GM18505 (cell line): ENCODE results near the gene RBM15.
A peak's percentile ranks its signal among the peaks of the same experiment; 100 is the strongest.

Experiments used
- ATAC-seq: cut with Tn5 transposase; IDR thresholded peaks from one replicate; pipeline ENCODE4 v1.9.1; 2021; ENCODE audit not compliant: unreplicated experiment
- POLR2A ChIP-seq: IDR thresholded peaks from 4 replicates; pipeline ENCODE4 v1.6.1; 2011; ENCODE audit warnings: borderline replicate concordance; ENCODE audit not compliant: insufficient read depth, insufficient read length; ENCODE audit errors: extremely low read depth

Gene RBM15

GRCh38 chr1:110350360-110350759 lies 11.2 kb downstream of the RBM15 start:
- no peak for ATAC-seq
- no peak for TF ChIP-seq POLR2A

GRCh38 chr1:110355321-110355720 lies 16.1 kb downstream of the RBM15 start:
- ATAC-seq = no peak
- TF ChIP-seq POLR2A = no peak

GRCh38 chr1:110356379-110356778 lies 17.2 kb downstream of the RBM15 start:
- no peak for TF ChIP-seq POLR2A
- ATAC-seq = no peak

- ATAC-seq = no peak
- TF ChIP-seq POLR2A = no peak
Observed at GRCh38 chr1:110360431-110360830, 21.3 kb downstream of the RBM15 start.

- ATAC-seq = no peak
- no peak for TF ChIP-seq POLR2A
Observed at GRCh38 chr1:110361856-110362255, 22.7 kb downstream of the RBM15 start.

- TF ChIP-seq POLR2A = no peak
- ATAC-seq = no peak
Observed at GRCh38 chr1:110364221-110364620, 25.0 kb downstream of the RBM15 start.

- ATAC-seq = no peak
- TF ChIP-seq POLR2A = no peak
Observed at GRCh38 chr1:110370827-110371226, 31.6 kb downstream of the RBM15 start.

- no peak for ATAC-seq
- no peak for TF ChIP-seq POLR2A
Observed at GRCh38 chr1:110375490-110375889, 36.3 kb downstream of the RBM15 start.

GRCh38 chr1:110380672-110381283 lies 41.6 kb downstream of the RBM15 start:
- no peak for ATAC-seq
- TF ChIP-seq POLR2A = no peak

GRCh38 chr1:110383251-110383990 lies 44.2 kb downstream of the RBM15 start:
- ATAC-seq = no peak
- TF ChIP-seq POLR2A = no peak

GRCh38 chr1:110384581-110385321 lies 45.6 kb downstream of the RBM15 start:
- peak; percentile 58 for ATAC-seq
- TF ChIP-seq POLR2A = peak; percentile 32

- no peak for ATAC-seq
- no peak for TF ChIP-seq POLR2A
Observed at GRCh38 chr1:110385369-110385768, 46.2 kb downstream of the RBM15 start.

GRCh38 chr1:110387048-110387754 lies 48.0 kb downstream of the RBM15 start:
- TF ChIP-seq POLR2A = no peak
- ATAC-seq = no peak
